ENCODE measurements around the gene OR10AD1. TPM values are rescaled to one million over a fixed set of nuclear protein-coding genes. Genes with fewer than 3 reads are reported as not detected.
A peak's percentile ranks its signal among the peaks of the same experiment; 100 is the strongest.

Gene OR10AD1
- total and polyA plus RNA-seq, 9 of the 15 experiments (the other 6 are each of a cell fraction or from before 2014, with no cell fraction given): not detected

DNA sequence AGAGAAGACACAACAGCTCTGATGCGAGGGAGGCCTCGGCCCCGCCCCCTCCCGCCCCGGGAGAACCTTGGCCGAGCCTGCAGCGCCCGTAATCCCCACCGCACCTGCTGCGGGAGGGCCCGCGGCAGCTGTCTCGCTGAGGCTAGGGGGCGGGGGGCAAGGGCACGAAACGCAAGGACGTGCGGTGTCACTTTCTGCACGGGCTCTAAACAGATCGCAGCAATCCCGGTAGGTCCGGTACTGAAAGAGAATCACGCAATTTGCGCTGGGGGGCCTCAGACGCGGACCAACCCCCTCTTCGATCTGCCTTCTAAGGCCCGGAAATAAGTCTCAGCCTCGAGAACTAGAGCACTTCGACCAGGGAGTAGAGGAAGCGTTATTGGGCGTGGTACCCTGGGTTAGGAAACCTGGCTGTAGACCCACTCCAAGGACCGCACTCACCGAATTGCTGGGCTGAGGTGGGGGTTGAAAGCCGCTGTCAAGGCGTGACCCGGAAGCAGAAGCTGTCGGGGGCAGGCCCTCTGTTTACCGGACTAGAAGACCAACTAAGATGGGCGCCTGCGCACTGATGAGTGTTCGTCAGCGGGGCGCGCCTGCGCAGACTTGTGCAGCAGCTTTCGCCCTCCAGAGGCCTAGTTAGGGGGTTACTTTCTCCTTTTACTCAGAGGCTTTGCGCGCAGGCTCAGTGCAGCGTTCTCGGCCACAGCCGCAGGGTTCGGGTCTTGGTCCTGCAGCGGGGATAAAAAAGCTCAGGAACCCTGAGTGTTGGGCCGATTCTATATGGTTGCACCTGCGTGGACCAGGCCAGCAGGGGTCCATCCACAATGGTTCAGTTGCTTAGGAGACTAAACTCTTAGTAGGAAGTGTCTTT lies 45.8 kb downstream of the OR10AD1 start, which contains the start of gene ASB8 (continued):
- TF ChIP-seq, protein P1, sequence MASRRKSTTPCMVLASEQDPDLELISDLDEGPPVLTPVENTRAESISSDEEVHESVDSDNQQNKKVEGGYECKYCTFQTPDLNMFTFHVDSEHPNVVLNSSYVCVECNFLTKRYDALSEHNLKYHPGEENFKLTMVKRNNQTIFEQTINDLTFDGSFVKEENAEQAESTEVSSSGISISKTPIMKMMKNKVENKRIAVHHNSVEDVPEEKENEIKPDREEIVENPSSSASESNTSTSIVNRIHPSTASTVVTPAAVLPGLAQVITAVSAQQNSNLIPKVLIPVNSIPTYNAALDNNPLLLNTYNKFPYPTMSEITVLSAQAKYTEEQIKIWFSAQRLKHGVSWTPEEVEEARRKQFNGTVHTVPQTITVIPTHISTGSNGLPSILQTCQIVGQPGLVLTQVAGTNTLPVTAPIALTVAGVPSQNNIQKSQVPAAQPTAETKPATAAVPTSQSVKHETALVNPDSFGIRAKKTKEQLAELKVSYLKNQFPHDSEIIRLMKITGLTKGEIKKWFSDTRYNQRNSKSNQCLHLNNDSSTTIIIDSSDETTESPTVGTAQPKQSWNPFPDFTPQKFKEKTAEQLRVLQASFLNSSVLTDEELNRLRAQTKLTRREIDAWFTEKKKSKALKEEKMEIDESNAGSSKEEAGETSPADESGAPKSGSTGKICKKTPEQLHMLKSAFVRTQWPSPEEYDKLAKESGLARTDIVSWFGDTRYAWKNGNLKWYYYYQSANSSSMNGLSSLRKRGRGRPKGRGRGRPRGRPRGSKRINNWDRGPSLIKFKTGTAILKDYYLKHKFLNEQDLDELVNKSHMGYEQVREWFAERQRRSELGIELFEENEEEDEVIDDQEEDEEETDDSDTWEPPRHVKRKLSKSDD (conservative IDR thresholded peaks at IDR 0.05; ENCODE audit: low read length): no peak
- TF ChIP-seq MEF2A (IDR thresholded peaks at IDR 0.05; ENCODE audit: control insufficient read depth, low read depth, low read length): no peak
- TF ChIP-seq SMARCA5 (IDR thresholded peaks at IDR 0.05): no peak
- TF ChIP-seq, protein P2, sequence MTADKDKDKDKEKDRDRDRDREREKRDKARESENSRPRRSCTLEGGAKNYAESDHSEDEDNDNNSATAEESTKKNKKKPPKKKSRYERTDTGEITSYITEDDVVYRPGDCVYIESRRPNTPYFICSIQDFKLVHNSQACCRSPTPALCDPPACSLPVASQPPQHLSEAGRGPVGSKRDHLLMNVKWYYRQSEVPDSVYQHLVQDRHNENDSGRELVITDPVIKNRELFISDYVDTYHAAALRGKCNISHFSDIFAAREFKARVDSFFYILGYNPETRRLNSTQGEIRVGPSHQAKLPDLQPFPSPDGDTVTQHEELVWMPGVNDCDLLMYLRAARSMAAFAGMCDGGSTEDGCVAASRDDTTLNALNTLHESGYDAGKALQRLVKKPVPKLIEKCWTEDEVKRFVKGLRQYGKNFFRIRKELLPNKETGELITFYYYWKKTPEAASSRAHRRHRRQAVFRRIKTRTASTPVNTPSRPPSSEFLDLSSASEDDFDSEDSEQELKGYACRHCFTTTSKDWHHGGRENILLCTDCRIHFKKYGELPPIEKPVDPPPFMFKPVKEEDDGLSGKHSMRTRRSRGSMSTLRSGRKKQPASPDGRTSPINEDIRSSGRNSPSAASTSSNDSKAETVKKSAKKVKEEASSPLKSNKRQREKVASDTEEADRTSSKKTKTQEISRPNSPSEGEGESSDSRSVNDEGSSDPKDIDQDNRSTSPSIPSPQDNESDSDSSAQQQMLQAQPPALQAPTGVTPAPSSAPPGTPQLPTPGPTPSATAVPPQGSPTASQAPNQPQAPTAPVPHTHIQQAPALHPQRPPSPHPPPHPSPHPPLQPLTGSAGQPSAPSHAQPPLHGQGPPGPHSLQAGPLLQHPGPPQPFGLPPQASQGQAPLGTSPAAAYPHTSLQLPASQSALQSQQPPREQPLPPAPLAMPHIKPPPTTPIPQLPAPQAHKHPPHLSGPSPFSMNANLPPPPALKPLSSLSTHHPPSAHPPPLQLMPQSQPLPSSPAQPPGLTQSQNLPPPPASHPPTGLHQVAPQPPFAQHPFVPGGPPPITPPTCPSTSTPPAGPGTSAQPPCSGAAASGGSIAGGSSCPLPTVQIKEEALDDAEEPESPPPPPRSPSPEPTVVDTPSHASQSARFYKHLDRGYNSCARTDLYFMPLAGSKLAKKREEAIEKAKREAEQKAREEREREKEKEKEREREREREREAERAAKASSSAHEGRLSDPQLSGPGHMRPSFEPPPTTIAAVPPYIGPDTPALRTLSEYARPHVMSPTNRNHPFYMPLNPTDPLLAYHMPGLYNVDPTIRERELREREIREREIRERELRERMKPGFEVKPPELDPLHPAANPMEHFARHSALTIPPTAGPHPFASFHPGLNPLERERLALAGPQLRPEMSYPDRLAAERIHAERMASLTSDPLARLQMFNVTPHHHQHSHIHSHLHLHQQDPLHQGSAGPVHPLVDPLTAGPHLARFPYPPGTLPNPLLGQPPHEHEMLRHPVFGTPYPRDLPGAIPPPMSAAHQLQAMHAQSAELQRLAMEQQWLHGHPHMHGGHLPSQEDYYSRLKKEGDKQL (CRISPR knock-in tag; IDR thresholded peaks at IDR 0.05; ENCODE audit: borderline replicate concordance): no peak
- no peak for TF ChIP-seq HOXB6 (CRISPR knock-in tag; IDR thresholded peaks at IDR 0.05; ENCODE audit: borderline replicate concordance)
- TF ChIP-seq, protein P3, sequence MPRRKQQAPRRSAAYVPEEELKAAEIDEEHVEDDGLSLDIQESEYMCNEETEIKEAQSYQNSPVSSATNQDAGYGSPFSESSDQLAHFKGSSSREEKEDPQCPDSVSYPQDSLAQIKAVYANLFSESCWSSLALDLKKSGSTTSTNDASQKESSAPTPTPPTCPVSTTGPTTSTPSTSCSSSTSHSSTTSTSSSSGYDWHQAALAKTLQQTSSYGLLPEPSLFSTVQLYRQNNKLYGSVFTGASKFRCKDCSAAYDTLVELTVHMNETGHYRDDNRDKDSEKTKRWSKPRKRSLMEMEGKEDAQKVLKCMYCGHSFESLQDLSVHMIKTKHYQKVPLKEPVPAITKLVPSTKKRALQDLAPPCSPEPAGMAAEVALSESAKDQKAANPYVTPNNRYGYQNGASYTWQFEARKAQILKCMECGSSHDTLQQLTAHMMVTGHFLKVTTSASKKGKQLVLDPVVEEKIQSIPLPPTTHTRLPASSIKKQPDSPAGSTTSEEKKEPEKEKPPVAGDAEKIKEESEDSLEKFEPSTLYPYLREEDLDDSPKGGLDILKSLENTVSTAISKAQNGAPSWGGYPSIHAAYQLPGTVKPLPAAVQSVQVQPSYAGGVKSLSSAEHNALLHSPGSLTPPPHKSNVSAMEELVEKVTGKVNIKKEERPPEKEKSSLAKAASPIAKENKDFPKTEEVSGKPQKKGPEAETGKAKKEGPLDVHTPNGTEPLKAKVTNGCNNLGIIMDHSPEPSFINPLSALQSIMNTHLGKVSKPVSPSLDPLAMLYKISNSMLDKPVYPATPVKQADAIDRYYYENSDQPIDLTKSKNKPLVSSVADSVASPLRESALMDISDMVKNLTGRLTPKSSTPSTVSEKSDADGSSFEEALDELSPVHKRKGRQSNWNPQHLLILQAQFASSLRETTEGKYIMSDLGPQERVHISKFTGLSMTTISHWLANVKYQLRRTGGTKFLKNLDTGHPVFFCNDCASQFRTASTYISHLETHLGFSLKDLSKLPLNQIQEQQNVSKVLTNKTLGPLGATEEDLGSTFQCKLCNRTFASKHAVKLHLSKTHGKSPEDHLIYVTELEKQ (CRISPR knock-in tag; IDR thresholded peaks at IDR 0.05): no peak
- no peak for TF ChIP-seq ZBTB8A (IDR thresholded peaks at IDR 0.05; ENCODE audit: partially characterized antibody)
- TF ChIP-seq, protein P4, sequence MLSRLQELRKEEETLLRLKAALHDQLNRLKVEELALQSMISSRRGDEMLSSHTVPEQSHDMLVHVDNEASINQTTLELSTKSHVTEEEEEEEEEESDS (CRISPR knock-in tag; IDR thresholded peaks at IDR 0.05): no peak
- TF ChIP-seq ETV1 (tag; conservative IDR thresholded peaks at IDR 0.05; ENCODE audit: low read depth): peak; percentile 45; the same call in 1 of the 2 replicates
- TF ChIP-seq ZC3H4 (CRISPR knock-in tag; IDR thresholded peaks at IDR 0.05; ENCODE audit: borderline replicate concordance): no peak
- peak; percentile 71; the same call in 1 of the 2 replicates for TF ChIP-seq ZBTB1 (CRISPR knock-in tag; IDR thresholded peaks at IDR 0.05; ENCODE audit: borderline replicate concordance, low read depth)
- TF ChIP-seq, protein P5, sequence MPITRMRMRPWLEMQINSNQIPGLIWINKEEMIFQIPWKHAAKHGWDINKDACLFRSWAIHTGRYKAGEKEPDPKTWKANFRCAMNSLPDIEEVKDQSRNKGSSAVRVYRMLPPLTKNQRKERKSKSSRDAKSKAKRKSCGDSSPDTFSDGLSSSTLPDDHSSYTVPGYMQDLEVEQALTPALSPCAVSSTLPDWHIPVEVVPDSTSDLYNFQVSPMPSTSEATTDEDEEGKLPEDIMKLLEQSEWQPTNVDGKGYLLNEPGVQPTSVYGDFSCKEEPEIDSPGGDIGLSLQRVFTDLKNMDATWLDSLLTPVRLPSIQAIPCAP (CRISPR knock-in tag; IDR thresholded peaks at IDR 0.05; ENCODE audit: borderline replicate concordance): no peak
- no peak for TF ChIP-seq ZNF124 (CRISPR knock-in tag; IDR thresholded peaks at IDR 0.05)

All from K562 (cell line).